SK-N-SH (cell line): ENCODE data around the gene COX7B2. TPM values are rescaled to one million over a fixed set of nuclear protein-coding genes. Genes with fewer than 3 reads are reported as not detected.

Source experiments
- CTCF ChIA-PET: fragments of 300-600, 350-600 bp; formaldehyde crosslinking; extraction: SDS; loops from one replicate; lab custom pipeline; 2021; lab: Yijun Ruan, JAX
- POLR2A ChIA-PET: fragments of 350-600 bp; sonication (Branson Sonifier 250); formaldehyde crosslinking; extraction: SDS; loops from one replicate; lab custom pipeline; 2020; ENCODE audit warnings: antibody characterized with exemption, inconsistent platforms; lab: Yijun Ruan, JAX
- DNase-seq: peaks from one replicate; pipeline ENCODE4 v3.0.0; 2012
- H2AFZ ChIP-seq: fragments of 200-600 bp; sonication (generic); 2 replicates; pipeline ENCODE4 v1.8.1; 2016; ENCODE audit warnings: antibody characterized with exemption, mild to moderate bottlenecking, low read depth
- H3F3A ChIP-seq: fragments of 200-600 bp; sonication (generic); replicated peaks from 2 replicates; pipeline ENCODE3; 2016; ENCODE audit warnings: antibody characterized with exemption, mild to moderate bottlenecking; ENCODE audit not compliant: insufficient read depth
- H3K27ac ChIP-seq, 2 experiments: fragments of 200-500 bp in 1 of 2; fragments of 200-600 bp in 1 of 2; sonication (Bioruptor generic) in 1 of 2; sonication (generic), shearing (Covaris generic) in 1 of 2; 2 replicates each; pipeline versions ENCODE4 v1.5.1 to v1.6.1; 2014 to 2016; ENCODE audit warnings: low read depth in 2 of 2, inconsistent platforms in 1 of 2, low read length in 1 of 2, mild to moderate bottlenecking in 1 of 2, mixed read lengths in 1 of 2
- H3K27me3 ChIP-seq: fragments of 200-600 bp; sonication (generic), shearing (Covaris generic); 2 replicates; pipeline ENCODE4 v1.6.1; 2016; ENCODE audit warnings: mixed run types; ENCODE audit not compliant: insufficient read depth
- H3K36me3 ChIP-seq, 2 experiments: fragments of 200-500 bp in 1 of 2; fragments of 200-600 bp in 1 of 2; sonication (Bioruptor generic) in 1 of 2; sonication (generic) in 1 of 2; replicated peaks in 1 of 2; 2 replicates each; pipeline versions ENCODE3 to v1.5.1; 2014 to 2016; ENCODE audit warnings: low read length in 1 of 2, mild to moderate bottlenecking in 1 of 2; ENCODE audit not compliant: insufficient read depth in 2 of 2, control insufficient read depth in 1 of 2
- H3K4me1 ChIP-seq, 2 experiments: fragments of 200-500 bp in 1 of 2; fragments of 200-600 bp in 1 of 2; sonication (Bioruptor generic) in 1 of 2; sonication (generic), shearing (Covaris generic) in 1 of 2; 2 replicates each; pipeline versions ENCODE4 v1.5.1 to v1.6.1; 2014 to 2016; ENCODE audit warnings: low read depth in 1 of 2, low read length in 1 of 2, mixed run types in 1 of 2; ENCODE audit not compliant: insufficient read depth in 2 of 2, control insufficient read depth in 1 of 2
- H3K4me2 ChIP-seq: fragments of 200-600 bp; sonication (generic), shearing (Covaris generic); 2 replicates; pipeline ENCODE4 v1.6.1; 2017; ENCODE audit warnings: mixed run types
- H3K4me3 ChIP-seq, 2 experiments: fragments of 200-500 bp in 1 of 2; fragments of 200-600 bp in 1 of 2; sonication (Bioruptor generic) in 1 of 2; sonication (generic), shearing (Covaris generic) in 1 of 2; 2 replicates each; pipeline versions ENCODE4 v1.5.1 to v1.8.1; 2014 to 2016; ENCODE audit warnings: low read depth in 2 of 2, inconsistent platforms in 1 of 2, low read length in 1 of 2, mild to moderate bottlenecking in 1 of 2, mixed read lengths in 1 of 2, moderate library complexity in 1 of 2
- H3K79me2 ChIP-seq: fragments of 200-600 bp; sonication (generic); 2 replicates; pipeline ENCODE4 v1.8.1; 2017; ENCODE audit warnings: mild to moderate bottlenecking; ENCODE audit not compliant: insufficient read depth
- H3K9ac ChIP-seq: fragments of 200-600 bp; sonication (generic); 2 replicates; pipeline ENCODE4 v1.6.1; 2017; ENCODE audit warnings: mixed run types
- H3K9me2 ChIP-seq: fragments of 200-600 bp; sonication (generic); 2 replicates; pipeline ENCODE4 v1.6.1; 2017; ENCODE audit warnings: mixed run types
- H3K9me3 ChIP-seq: fragments of 200-600 bp; sonication (generic); 2 replicates; pipeline ENCODE4 v1.6.1; 2017; ENCODE audit warnings: mixed run types, mild to moderate bottlenecking, moderate library complexity
- H4K20me1 ChIP-seq: fragments of 200-600 bp; sonication (generic); 2 replicates; pipeline ENCODE4 v1.6.1; 2017; ENCODE audit warnings: mild to moderate bottlenecking, mixed run types; ENCODE audit not compliant: insufficient read depth
- EP300 ChIP-seq, 2 experiments: IDR thresholded peaks; 2 replicates each; pipeline versions ENCODE4 v1.4.0 to v1.6.1; 2012; ENCODE audit warnings: borderline replicate concordance in 1 of 2, low read depth in 1 of 2, low read length in 1 of 2
- FOSL2 ChIP-seq: IDR thresholded peaks from 2 replicates; pipeline ENCODE4 v1.4.0; 2012; ENCODE audit warnings: low read depth, mild to moderate bottlenecking, moderate library complexity, borderline replicate concordance
- GABPA ChIP-seq: IDR thresholded peaks from 2 replicates; pipeline ENCODE4 v1.4.0; 2012; ENCODE audit warnings: low read depth, mild to moderate bottlenecking
- GATA2 ChIP-seq: sonication (generic); formaldehyde crosslinking; IDR thresholded peaks from 2 replicates; pipeline ENCODE4 v1.5.0; 2020; ENCODE audit warnings: mild to moderate bottlenecking, missing genetic modification reagents
- NRF1 ChIP-seq: IDR thresholded peaks from 2 replicates; pipeline ENCODE4 v1.6.1; 2012; ENCODE audit warnings: low read depth, mild to moderate bottlenecking, low read length
- RCOR1 ChIP-seq: fragments of 150-350 bp; IDR thresholded peaks from 2 replicates; pipeline ENCODE4 v1.6.1; 2017; ENCODE audit warnings: antibody characterized with exemption, low read length
- REST ChIP-seq: IDR thresholded peaks from 2 replicates; pipeline ENCODE4 v1.6.1; 2012; ENCODE audit warnings: mild to moderate bottlenecking, low read depth, low read length, moderate library complexity
- RXRA ChIP-seq: IDR thresholded peaks from 2 replicates; pipeline ENCODE4 v1.4.0; 2012; ENCODE audit warnings: low read depth, mild to moderate bottlenecking, borderline replicate concordance
- SIN3A ChIP-seq: IDR thresholded peaks from 2 replicates; pipeline ENCODE4 v1.6.1; 2012; ENCODE audit warnings: low read depth, mild to moderate bottlenecking, low read length, moderate library complexity, borderline replicate concordance
- TCF12 ChIP-seq: IDR thresholded peaks from 2 replicates; pipeline ENCODE4 v1.4.0; 2012
- YY1 ChIP-seq: IDR thresholded peaks from 2 replicates; pipeline ENCODE4 v1.4.0; 2012; ENCODE audit warnings: low read depth, mild to moderate bottlenecking
- ZBTB33 ChIP-seq: IDR thresholded peaks from 2 replicates; pipeline ENCODE4 v1.4.0; 2012; ENCODE audit warnings: low read depth, borderline replicate concordance
- WGBS: methylation state at CpG from one replicate; pipeline ENCODE4 v1.1.6; 2017; ENCODE audit warnings: low lambda C conversion rate; 5-methylcytosine and 5-hydroxymethylcytosine counted together
- polyA plus RNA-seq, 3 experiments: library from polyadenylated mRNA; depleted of rRNA; stranded (reverse); fragments of >200 nt; gene quantifications; 2 replicates each; pipeline ENCODE4 v1.2.3, GENCODE V29; 2012
- TF ChIP-seq, protein P1 (sequence below): fragments of 150-350 bp; IDR thresholded peaks from 2 replicates; pipeline ENCODE4 v1.6.1; 2016; ENCODE audit warnings: mild to moderate bottlenecking, low read depth, low read length

Gene COX7B2
- polyA plus RNA-seq, 1 of the 3 experiments (the other 2 are of a cell fraction): not detected

DNA sequence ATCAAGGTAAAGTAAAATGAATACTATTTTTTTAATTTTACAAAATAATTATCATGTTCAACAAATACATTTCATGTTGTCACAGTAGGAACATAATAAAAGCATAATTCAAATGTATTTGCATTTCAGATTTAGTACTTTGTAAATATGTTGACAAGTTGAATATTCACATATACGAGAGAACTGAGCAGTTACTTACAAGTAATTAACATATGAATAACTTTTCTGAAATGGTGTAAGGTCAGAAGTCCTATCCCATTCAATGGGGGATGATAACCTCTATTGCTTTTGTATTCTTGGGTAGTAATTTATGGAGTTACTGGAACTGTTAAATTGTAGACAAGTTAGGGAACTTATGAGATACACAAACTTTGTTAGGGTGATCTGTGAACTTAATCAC is 191.1 kb downstream of the COX7B2 start:
- CTCF ChIA-PET: no interaction called here
- WGBS: 0% methylated on average over 1 of the region's 1 CpG

More for the DNA sequence above, 191.1 kb downstream of the COX7B2 start:
- Histone ChIP-seq H3K9ac (no peak overlapping the region), H4K20me1 (no peaks in the 10 kb centered on the region), H3K27ac (no peak overlapping the region), H3F3A (no peaks in the 10 kb centered on the region), H3K9me2 (no peaks in the 10 kb centered on the region), H3K9me3 (no peaks in the 10 kb centered on the region), H3K4me3 (no peak overlapping the region), H3K4me2 (no peak overlapping the region), H2AFZ (no peak overlapping the region), H3K36me3 (no peaks in the 10 kb centered on the region), H3K79me2 (no peaks in the 10 kb centered on the region), H3K27me3 (no peaks in the 10 kb centered on the region), H3K4me1 (no peaks in the 10 kb centered on the region)
- DNase-seq: no peak
- TF ChIP-seq GATA2 (CRISPR knock-in tag) (no peak), REST (no peak), GABPA (no peak), SIN3A (no peak), RXRA (no peak), FOSL2 (no peak), NRF1 (no peak), YY1 (no peak), ZBTB33 (no peak), EP300 (IDR thresholded peaks at IDR 0.05; ENCODE audit: borderline replicate concordance in 1 of 2, low read depth in 1 of 2, low read length in 1 of 2) (no peak), RCOR1 (no peak), TCF12 (no peak)
- TF ChIP-seq, protein P1, sequence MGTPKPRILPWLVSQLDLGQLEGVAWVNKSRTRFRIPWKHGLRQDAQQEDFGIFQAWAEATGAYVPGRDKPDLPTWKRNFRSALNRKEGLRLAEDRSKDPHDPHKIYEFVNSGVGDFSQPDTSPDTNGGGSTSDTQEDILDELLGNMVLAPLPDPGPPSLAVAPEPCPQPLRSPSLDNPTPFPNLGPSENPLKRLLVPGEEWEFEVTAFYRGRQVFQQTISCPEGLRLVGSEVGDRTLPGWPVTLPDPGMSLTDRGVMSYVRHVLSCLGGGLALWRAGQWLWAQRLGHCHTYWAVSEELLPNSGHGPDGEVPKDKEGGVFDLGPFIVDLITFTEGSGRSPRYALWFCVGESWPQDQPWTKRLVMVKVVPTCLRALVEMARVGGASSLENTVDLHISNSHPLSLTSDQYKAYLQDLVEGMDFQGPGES: no peak
- POLR2A ChIA-PET: no interaction called here
